ENCODE measurements around the gene DDAH1.
A peak's percentile ranks its signal among the peaks of the same experiment; 100 is the strongest.

DDAH1 gene

DNA sequence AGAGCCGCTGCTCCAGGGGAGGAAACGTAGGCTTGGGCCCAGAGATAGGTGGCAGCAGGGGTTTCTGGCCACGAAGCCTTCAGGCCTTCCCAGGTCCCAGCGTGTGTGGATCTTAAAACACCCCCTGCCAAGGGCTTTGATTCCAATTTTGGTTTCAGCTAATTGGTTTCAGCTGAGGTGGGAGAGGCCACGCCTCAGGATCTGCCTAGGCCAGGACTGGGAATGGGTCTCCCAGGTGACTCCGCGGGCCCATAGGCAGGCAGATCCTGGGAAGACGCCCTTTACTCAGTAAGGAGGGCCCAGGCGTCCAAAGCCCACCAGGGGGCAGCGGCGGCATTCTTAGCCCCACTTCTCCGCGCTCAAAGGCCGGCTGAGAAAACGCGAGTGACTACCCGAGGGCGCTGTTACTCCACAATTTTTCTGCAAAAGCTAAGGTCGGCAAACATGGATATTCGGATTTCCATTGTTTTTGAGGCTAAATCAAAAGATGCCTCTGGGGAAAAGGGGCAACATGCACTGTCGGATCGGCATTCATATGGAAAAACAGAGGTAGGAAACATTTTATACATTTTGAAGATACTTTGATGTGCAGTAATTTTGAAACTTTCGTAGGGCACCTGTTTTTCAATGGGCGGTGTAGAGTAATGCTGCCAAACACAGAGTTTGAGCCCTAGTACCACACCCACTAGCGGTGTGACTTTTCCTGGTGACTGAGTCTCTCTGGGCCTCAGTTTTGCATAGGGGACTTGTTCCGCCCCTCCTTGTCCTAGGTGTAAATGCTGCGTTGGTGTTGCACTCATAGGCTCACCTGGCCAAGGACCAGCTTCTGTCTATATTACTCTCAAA is 156.7 kb downstream of the DDAH1 start:
- H3K4me3 ChIP-seq (ENCODE audit: insufficient read depth, low read length, poor library complexity, severe bottlenecking): no peak overlapping the region
- no peak overlapping the region for H3K9ac ChIP-seq (ENCODE audit: low read length)
- H3K9me2 ChIP-seq (replicated peaks; ENCODE audit: insufficient read depth, low read length): no peaks in the 10 kb centered on the region
- H3K27me3 ChIP-seq (ENCODE audit: low read length): no peaks in the 10 kb centered on the region
- no peaks in the 10 kb centered on the region for H3K9me3 ChIP-seq (ENCODE audit: insufficient read depth, low read length)
- no peaks in the 10 kb centered on the region for H3K79me2 ChIP-seq (ENCODE audit: insufficient read depth, low read length)
- H3K27ac ChIP-seq (ENCODE audit: low read depth, low read length): no peak overlapping the region
- H2AFZ ChIP-seq (ENCODE audit: low read depth, low read length, severe bottlenecking): peak overlapping the region; percentile 27
- H4K20me1 ChIP-seq (ENCODE audit: low read depth, low read length): no peaks in the 10 kb centered on the region
- no peaks in the 10 kb centered on the region for H3K36me3 ChIP-seq (ENCODE audit: low read length)
- TF ChIP-seq EZH2phosphoT487 (conservative IDR thresholded peaks at IDR 0.05; ENCODE audit: low read length) (no peak), CTCF (IDR thresholded peaks at IDR 0.05; ENCODE audit: insufficient read depth, low read length, poor library complexity, severe bottlenecking) (peak; percentile 95)
- H3K4me2 ChIP-seq (ENCODE audit: low read depth, low read length, poor library complexity, severe bottlenecking): peak overlapping the region; percentile 26
- H3F3A ChIP-seq (ENCODE audit: insufficient read depth): no peaks in the 10 kb centered on the region

- no peaks in the 10 kb centered on the region for H3K79me2 ChIP-seq (ENCODE audit: insufficient read depth, low read length)
- TF ChIP-seq CTCF (IDR thresholded peaks at IDR 0.05; ENCODE audit: insufficient read depth, low read length, poor library complexity, severe bottlenecking): no peak
- TF ChIP-seq EZH2phosphoT487 (conservative IDR thresholded peaks at IDR 0.05; ENCODE audit: low read length): no peak
- H3K36me3 ChIP-seq (ENCODE audit: low read length): no peaks in the 10 kb centered on the region
- H3K9me3 ChIP-seq (ENCODE audit: insufficient read depth, low read length): no peaks in the 10 kb centered on the region
- no peak overlapping the region for H3K4me2 ChIP-seq (ENCODE audit: low read depth, low read length, poor library complexity, severe bottlenecking)
- no peaks in the 10 kb centered on the region for H3K9me2 ChIP-seq (replicated peaks; ENCODE audit: insufficient read depth, low read length)
- no peak overlapping the region for H3K9ac ChIP-seq (ENCODE audit: low read length)
- H3K27me3 ChIP-seq (ENCODE audit: low read length): no peaks in the 10 kb centered on the region
- no peak overlapping the region for H2AFZ ChIP-seq (ENCODE audit: low read depth, low read length, severe bottlenecking)
- no peak overlapping the region for H3K4me3 ChIP-seq (ENCODE audit: insufficient read depth, low read length, poor library complexity, severe bottlenecking)
- no peak overlapping the region for H3K27ac ChIP-seq (ENCODE audit: low read depth, low read length)
- no peaks in the 10 kb centered on the region for H3F3A ChIP-seq (ENCODE audit: insufficient read depth)
- no peaks in the 10 kb centered on the region for H4K20me1 ChIP-seq (ENCODE audit: low read depth, low read length)
Observed at GRCh38 chr1:85306236-85306635, 158.7 kb downstream of the DDAH1 start.

DNA sequence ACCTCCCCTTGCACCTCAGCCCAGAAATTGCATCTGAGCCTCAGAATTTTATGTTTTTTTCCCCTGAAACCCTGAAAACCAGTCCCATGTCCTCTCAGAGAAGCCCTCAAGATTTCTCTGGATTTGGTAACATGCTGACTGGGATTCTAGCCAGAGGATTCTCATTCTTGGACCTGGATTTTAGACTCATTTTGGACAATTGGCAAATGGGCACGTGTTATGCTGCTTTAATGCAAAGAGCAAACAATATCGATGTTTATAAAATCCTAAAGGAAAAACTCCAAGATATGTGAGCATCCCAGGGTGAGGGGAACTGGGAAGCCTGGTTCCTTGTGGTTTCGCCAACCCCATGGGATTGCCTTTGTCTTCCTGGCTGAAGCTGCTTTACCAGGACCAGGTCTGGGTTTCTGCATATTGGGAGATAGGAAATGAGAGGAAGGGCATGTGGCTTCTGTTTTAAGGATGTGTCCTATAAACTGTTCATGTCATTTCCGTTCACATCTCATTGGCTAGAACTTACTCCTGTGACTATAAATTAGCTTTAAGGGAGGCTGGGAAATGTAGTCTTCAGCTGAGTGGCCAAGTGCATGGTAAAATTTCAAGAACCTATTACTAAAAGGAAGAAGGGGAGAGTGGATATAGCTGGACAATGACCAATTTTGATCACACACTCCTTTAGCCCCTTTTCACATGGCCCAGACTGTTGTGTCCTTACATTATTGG is 161.4 kb downstream of the DDAH1 start:
- Histone ChIP-seq H3K27ac (ENCODE audit: low read depth, low read length) (no peak overlapping the region), H2AFZ (ENCODE audit: low read depth, low read length, severe bottlenecking) (no peak overlapping the region)

More for the DNA sequence above, 161.4 kb downstream of the DDAH1 start:
- H3K4me2 ChIP-seq (ENCODE audit: low read depth, low read length, poor library complexity, severe bottlenecking): no peak overlapping the region
- no peaks in the 10 kb centered on the region for H3K27me3 ChIP-seq (ENCODE audit: low read length)
- no peaks in the 10 kb centered on the region for H3F3A ChIP-seq (ENCODE audit: insufficient read depth)
- H4K20me1 ChIP-seq (ENCODE audit: low read depth, low read length): no peaks in the 10 kb centered on the region
- no peaks in the 10 kb centered on the region for H3K9me2 ChIP-seq (replicated peaks; ENCODE audit: insufficient read depth, low read length)
- H3K79me2 ChIP-seq (ENCODE audit: insufficient read depth, low read length): no peaks in the 10 kb centered on the region
- H3K9ac ChIP-seq (ENCODE audit: low read length): no peak overlapping the region
- H3K36me3 ChIP-seq (ENCODE audit: low read length): no peaks in the 10 kb centered on the region
- no peak for TF ChIP-seq CTCF (IDR thresholded peaks at IDR 0.05; ENCODE audit: insufficient read depth, low read length, poor library complexity, severe bottlenecking)
- H3K4me3 ChIP-seq (ENCODE audit: insufficient read depth, low read length, poor library complexity, severe bottlenecking): no peak overlapping the region
- no peaks in the 10 kb centered on the region for H3K9me3 ChIP-seq (ENCODE audit: insufficient read depth, low read length)

Measured in SU-DHL-6 (cell line).